ENCODE data around the gene LRP2.

Gene LRP2

DNA sequence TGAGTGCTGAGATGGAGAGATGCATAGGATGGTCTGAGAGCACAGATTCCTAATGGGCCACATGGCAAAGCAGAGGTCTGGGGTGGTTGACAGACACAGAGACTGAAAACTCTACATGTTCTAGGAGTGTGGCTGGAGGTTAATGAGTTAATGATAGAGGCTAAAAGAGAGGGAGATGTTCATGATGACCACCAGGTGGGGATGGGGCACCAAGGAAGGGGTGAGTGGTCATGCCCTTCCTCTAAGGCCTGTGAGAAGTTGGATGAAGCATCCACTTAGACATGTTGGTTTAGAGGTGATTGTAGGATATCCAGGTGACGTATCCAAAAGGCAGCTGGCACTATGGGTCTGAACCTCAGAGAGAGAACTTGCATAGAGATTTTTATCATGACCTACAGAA, 102.1 kb downstream of the LRP2 start:
- Histone ChIP-seq H3K27me3 (ENCODE audit: insufficient read depth, insufficient read length) (no peaks in the 10 kb centered on the region), H3K36me3 (ENCODE audit: insufficient read depth, insufficient read length, low read length) (no peaks in the 10 kb centered on the region), H3K9ac (ENCODE audit: insufficient read length, low read depth) (no peak overlapping the region), H3K4me3 (ENCODE audit: insufficient read length, low read depth) (no peak overlapping the region), H3K4me1 (ENCODE audit: insufficient read depth, insufficient read length) (peaks cover 2% of the 10 kb centered on the region), H3K9me3 (ENCODE audit: insufficient read depth, low read length) (no peaks in the 10 kb centered on the region)
- DNase-seq (ENCODE audit: low read depth, low spot score) = peak; percentile 20
- TF ChIP-seq YY1 (IDR thresholded peaks at IDR 0.05; ENCODE audit: insufficient read depth, insufficient read length) (no peak), ZNF274 (IDR thresholded peaks at IDR 0.05; ENCODE audit: low read depth, low read length) (no peak), SUZ12 (IDR thresholded peaks at IDR 0.05; ENCODE audit: extremely low read depth, insufficient read depth, insufficient read length) (no peak)

DNA sequence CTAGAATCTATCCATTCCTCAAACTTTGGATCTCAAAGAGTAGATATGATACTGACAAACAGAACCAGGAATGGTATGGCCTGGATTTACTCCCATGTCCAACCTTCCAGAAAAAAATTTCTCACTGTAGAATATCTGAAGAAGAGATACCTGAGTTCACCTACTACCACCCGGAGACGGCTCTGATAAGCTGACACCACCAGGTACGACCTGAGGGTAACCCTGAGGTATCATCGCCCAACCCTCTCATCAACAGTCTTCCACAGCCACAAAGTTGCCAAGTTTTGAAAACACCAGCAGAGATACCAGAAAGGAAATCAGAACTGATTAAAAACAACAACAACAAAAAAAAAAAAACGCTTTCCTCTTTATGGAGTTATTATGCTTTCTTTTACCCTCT, 102.9 kb downstream of the LRP2 start:
- TF ChIP-seq ZNF274 (IDR thresholded peaks at IDR 0.05; ENCODE audit: low read depth, low read length) (no peak), YY1 (IDR thresholded peaks at IDR 0.05; ENCODE audit: insufficient read depth, insufficient read length) (no peak), SUZ12 (IDR thresholded peaks at IDR 0.05; ENCODE audit: extremely low read depth, insufficient read depth, insufficient read length) (no peak)
- no peaks in the 10 kb centered on the region for H3K36me3 ChIP-seq (ENCODE audit: insufficient read depth, insufficient read length, low read length)

DNA sequence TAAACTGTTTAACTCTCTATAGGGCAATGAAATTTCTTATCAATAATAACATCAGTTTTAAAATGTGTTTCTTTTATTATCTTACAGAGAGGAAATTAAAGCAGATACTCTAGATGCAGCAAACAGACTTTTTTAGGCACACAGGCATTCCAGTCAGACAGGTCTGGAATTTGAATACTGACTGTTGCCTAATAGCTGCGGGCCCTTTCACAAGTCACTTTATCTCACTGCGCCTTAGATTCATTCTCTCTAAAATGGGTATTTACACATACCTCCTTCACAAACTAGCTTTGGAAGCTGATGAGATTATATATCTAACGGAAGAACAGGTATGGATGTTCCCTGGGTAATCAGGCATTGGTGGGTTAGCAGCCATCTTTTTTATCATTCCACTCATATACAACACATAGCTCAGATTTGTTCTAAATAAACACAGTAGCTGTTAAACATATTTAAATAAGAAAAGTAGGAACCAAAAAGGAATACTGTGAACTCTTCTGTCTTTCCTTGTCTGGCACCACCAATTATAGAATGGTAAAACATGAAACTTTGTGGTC, 104.2 kb downstream of the LRP2 start:
- Histone ChIP-seq H3K4me3 (ENCODE audit: insufficient read length, low read depth) (no peak overlapping the region), H3K9me3 (ENCODE audit: insufficient read depth, low read length) (no peaks in the 10 kb centered on the region), H3K36me3 (ENCODE audit: insufficient read depth, insufficient read length, low read length) (no peaks in the 10 kb centered on the region), H3K4me1 (ENCODE audit: insufficient read depth, insufficient read length) (peaks cover 2% of the 10 kb centered on the region), H3K9ac (ENCODE audit: insufficient read length, low read depth) (no peak overlapping the region), H3K27me3 (ENCODE audit: insufficient read depth, insufficient read length) (no peaks in the 10 kb centered on the region)
- no peak for TF ChIP-seq YY1 (IDR thresholded peaks at IDR 0.05; ENCODE audit: insufficient read depth, insufficient read length)
- no peak for TF ChIP-seq ZNF274 (IDR thresholded peaks at IDR 0.05; ENCODE audit: low read depth, low read length)
- no peak for TF ChIP-seq SUZ12 (IDR thresholded peaks at IDR 0.05; ENCODE audit: extremely low read depth, insufficient read depth, insufficient read length)
- DNase-seq (ENCODE audit: low read depth, low spot score) = no peak

More for the DNA sequence above, 102.9 kb downstream of the LRP2 start:
- Histone ChIP-seq H3K9me3 (ENCODE audit: insufficient read depth, low read length) (no peaks in the 10 kb centered on the region), H3K9ac (ENCODE audit: insufficient read length, low read depth) (no peak overlapping the region), H3K27me3 (ENCODE audit: insufficient read depth, insufficient read length) (no peaks in the 10 kb centered on the region), H3K4me3 (ENCODE audit: insufficient read length, low read depth) (no peak overlapping the region), H3K4me1 (ENCODE audit: insufficient read depth, insufficient read length) (peaks cover 2% of the 10 kb centered on the region)
- DNase-seq (ENCODE audit: low read depth, low spot score) = no peak

DNA sequence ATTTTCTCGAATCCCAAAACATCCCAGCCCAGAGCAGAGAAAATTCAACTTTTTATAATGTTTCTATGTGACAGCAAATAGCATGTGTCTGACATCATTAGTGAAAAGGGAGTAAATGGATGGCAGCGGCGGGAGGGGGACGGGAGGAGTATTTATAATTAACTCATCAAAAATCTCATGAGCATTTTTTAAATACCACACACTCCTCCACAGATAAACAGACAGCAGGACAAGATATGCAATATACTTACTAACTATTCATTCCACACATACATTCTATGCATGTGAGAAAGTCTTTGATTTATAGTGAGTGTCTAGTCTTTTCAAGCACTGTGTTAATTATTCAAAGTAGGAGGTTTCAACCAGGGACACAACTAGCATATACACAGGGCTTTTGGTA, 107.6 kb downstream of the LRP2 start:
- no peaks in the 10 kb centered on the region for H3K27me3 ChIP-seq (ENCODE audit: insufficient read depth, insufficient read length)

DNA sequence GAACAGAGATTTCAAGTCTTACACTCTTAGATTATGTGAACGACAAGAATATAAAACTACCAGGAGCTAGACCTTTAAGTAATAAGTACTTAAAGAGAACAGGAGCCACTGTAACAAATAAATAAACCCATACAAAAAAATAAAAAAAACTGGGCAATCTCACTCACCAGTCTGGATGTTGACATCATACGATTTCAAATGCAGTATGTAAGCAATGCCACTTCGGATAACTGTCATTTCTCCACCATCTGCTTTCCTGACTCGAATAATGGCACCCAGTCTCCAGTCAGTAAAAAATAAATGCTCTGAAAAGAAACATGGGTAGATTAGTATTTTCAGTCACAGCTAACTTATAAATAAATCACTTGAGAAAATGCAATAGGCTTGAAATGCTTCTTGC, 115.1 kb downstream of the LRP2 start:
- DNase-seq (ENCODE audit: low read depth, low spot score) = no peak
- H3K4me3 ChIP-seq (ENCODE audit: insufficient read length, low read depth) = no peak overlapping the region
- TF ChIP-seq ZNF274 (IDR thresholded peaks at IDR 0.05; ENCODE audit: low read depth, low read length) = no peak
- H3K36me3 ChIP-seq (ENCODE audit: insufficient read depth, insufficient read length, low read length) = no peaks in the 10 kb centered on the region
- no peaks in the 10 kb centered on the region for H3K4me1 ChIP-seq (ENCODE audit: insufficient read depth, insufficient read length)
- H3K27me3 ChIP-seq (ENCODE audit: insufficient read depth, insufficient read length) = no peaks in the 10 kb centered on the region
- H3K9me3 ChIP-seq (ENCODE audit: insufficient read depth, low read length) = peaks cover 12% of the 10 kb centered on the region; the same call in 1 of the 2 replicates
- H3K9ac ChIP-seq (ENCODE audit: insufficient read length, low read depth) = no peak overlapping the region

More for the DNA sequence above, 107.6 kb downstream of the LRP2 start:
- no peaks in the 10 kb centered on the region for H3K36me3 ChIP-seq (ENCODE audit: insufficient read depth, insufficient read length, low read length)
- no peak for DNase-seq (ENCODE audit: low read depth, low spot score)
- TF ChIP-seq ZNF274 (IDR thresholded peaks at IDR 0.05; ENCODE audit: low read depth, low read length) (no peak), SUZ12 (IDR thresholded peaks at IDR 0.05; ENCODE audit: extremely low read depth, insufficient read depth, insufficient read length) (no peak), YY1 (IDR thresholded peaks at IDR 0.05; ENCODE audit: insufficient read depth, insufficient read length) (no peak)
- H3K9me3 ChIP-seq (ENCODE audit: insufficient read depth, low read length) = no peaks in the 10 kb centered on the region
- no peak overlapping the region for H3K9ac ChIP-seq (ENCODE audit: insufficient read length, low read depth)
- no peaks in the 10 kb centered on the region for H3K4me1 ChIP-seq (ENCODE audit: insufficient read depth, insufficient read length)
- H3K4me3 ChIP-seq (ENCODE audit: insufficient read length, low read depth) = no peak overlapping the region

DNA sequence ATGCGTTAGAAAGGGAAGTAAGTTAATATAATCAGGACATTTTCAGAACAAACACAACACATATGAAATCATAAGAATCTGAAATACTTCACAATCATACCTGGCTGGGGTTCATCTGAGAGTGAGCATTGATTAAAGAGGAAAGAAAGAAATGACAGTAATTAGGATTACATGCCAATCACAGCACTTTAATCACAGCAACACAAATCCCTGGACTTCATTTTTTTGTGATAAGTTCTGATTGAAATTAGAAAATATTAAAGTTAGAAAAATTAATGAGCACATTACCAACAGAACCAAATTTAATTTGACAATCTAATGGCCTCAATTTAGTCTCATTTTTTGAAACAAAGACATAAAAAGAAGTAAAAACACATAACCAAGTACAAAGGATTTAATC, 121.9 kb downstream of the LRP2 start:
- Histone ChIP-seq H3K4me3 (ENCODE audit: insufficient read length, low read depth) (no peak overlapping the region), H3K4me1 (ENCODE audit: insufficient read depth, insufficient read length) (no peaks in the 10 kb centered on the region), H3K9ac (ENCODE audit: insufficient read length, low read depth) (no peak overlapping the region), H3K36me3 (ENCODE audit: insufficient read depth, insufficient read length, low read length) (no peaks in the 10 kb centered on the region), H3K9me3 (ENCODE audit: insufficient read depth, low read length) (no peaks in the 10 kb centered on the region), H3K27me3 (ENCODE audit: insufficient read depth, insufficient read length) (no peaks in the 10 kb centered on the region)
- TF ChIP-seq SUZ12 (IDR thresholded peaks at IDR 0.05; ENCODE audit: extremely low read depth, insufficient read depth, insufficient read length) (no peak), ZNF274 (IDR thresholded peaks at IDR 0.05; ENCODE audit: low read depth, low read length) (no peak), YY1 (IDR thresholded peaks at IDR 0.05; ENCODE audit: insufficient read depth, insufficient read length) (no peak)
- DNase-seq (ENCODE audit: low read depth, low spot score) = no peak

DNA sequence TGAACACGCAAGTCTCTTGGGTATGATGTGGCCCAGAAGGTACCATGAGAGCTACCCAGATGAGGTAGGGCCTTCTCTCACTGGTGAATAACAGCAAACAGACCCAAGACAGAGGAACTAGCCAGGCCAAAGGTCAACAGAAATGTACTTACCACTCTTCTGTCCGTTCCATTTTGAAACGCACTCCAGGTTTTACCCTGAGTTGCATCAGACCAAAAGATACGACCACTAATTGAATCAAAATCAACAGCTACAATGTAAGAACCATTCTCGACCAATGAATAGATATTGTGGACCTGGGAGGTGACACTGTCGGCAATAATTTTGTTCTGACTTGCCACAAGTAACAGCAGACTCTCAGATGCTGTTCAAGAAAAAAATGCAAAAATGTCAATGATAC, 124.4 kb downstream of the LRP2 start:
- H3K9me3 ChIP-seq (ENCODE audit: insufficient read depth, low read length) = no peaks in the 10 kb centered on the region
- H3K27me3 ChIP-seq (ENCODE audit: insufficient read depth, insufficient read length) = no peaks in the 10 kb centered on the region
- H3K36me3 ChIP-seq (ENCODE audit: insufficient read depth, insufficient read length, low read length) = no peaks in the 10 kb centered on the region
- no peak overlapping the region for H3K4me3 ChIP-seq (ENCODE audit: insufficient read length, low read depth)
- no peaks in the 10 kb centered on the region for H3K4me1 ChIP-seq (ENCODE audit: insufficient read depth, insufficient read length)
- DNase-seq (ENCODE audit: low read depth, low spot score) = no peak
- TF ChIP-seq YY1 (IDR thresholded peaks at IDR 0.05; ENCODE audit: insufficient read depth, insufficient read length) (no peak), ZNF274 (IDR thresholded peaks at IDR 0.05; ENCODE audit: low read depth, low read length) (no peak), SUZ12 (IDR thresholded peaks at IDR 0.05; ENCODE audit: extremely low read depth, insufficient read depth, insufficient read length) (no peak)
- H3K9ac ChIP-seq (ENCODE audit: insufficient read length, low read depth) = no peak overlapping the region
